Measurements from ENCODE around the gene CRYZL1. TPM values are rescaled to one million over a fixed set of nuclear protein-coding genes. Genes with fewer than 3 reads are reported as not detected.

CRYZL1 gene
- total RNA-seq, 1 donor from 2014 or later: 43.6 TPM

DNA sequence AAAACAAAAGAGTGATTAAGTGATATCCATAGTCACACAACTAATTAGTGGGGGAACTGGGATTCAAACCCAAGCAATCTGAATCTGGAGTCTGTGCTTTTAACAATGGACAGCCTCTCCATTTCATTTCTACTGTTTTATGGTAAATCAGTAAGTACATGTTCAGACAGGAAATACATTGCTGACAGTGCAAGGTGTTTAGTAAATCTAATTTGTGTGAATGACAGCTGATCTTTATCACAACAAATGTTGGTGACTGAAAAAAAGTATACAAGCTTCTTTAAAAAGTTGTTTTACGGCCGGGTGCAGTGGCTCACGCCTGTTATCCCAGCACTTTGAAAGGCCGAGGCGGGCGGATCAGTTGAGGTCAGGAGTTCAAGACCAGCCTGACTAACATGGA is 73.6 kb downstream of the CRYZL1 start:
- H3K27ac Mint-ChIP-seq (ENCODE audit: unreplicated experiment): no peak overlapping the region

DNA sequence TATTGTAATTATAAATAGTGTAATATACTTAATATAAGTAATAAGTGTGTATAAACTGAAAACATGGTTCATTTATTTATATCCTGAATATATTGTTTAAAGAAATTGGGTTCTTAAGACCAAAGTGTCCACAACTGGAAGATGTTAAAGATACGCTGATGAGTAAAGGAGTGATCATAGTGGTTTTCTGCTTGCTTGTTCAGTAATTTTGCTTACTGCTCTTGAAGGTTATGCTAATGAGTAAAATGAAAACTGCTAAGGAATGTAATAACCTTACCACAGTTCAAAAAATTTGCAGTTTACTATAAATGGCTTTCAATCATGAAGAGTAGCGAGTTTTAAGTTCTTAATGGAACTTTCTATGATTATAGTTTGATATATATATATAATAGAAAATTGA is 75.0 kb downstream of the CRYZL1 start:
- H3K27ac Mint-ChIP-seq (ENCODE audit: unreplicated experiment): no peak overlapping the region
- H3K4me1 Mint-ChIP-seq (ENCODE audit: unreplicated experiment): no peaks in the 10 kb centered on the region
- no peaks in the 10 kb centered on the region for H3K9me3 Mint-ChIP-seq (ENCODE audit: unreplicated experiment)
- peaks cover 30% of the 10 kb centered on the region for H3K36me3 Mint-ChIP-seq (ENCODE audit: unreplicated experiment)
- H3K27me3 Mint-ChIP-seq (ENCODE audit: unreplicated experiment): no peaks in the 10 kb centered on the region
- TF ChIP-seq, protein P1, sequence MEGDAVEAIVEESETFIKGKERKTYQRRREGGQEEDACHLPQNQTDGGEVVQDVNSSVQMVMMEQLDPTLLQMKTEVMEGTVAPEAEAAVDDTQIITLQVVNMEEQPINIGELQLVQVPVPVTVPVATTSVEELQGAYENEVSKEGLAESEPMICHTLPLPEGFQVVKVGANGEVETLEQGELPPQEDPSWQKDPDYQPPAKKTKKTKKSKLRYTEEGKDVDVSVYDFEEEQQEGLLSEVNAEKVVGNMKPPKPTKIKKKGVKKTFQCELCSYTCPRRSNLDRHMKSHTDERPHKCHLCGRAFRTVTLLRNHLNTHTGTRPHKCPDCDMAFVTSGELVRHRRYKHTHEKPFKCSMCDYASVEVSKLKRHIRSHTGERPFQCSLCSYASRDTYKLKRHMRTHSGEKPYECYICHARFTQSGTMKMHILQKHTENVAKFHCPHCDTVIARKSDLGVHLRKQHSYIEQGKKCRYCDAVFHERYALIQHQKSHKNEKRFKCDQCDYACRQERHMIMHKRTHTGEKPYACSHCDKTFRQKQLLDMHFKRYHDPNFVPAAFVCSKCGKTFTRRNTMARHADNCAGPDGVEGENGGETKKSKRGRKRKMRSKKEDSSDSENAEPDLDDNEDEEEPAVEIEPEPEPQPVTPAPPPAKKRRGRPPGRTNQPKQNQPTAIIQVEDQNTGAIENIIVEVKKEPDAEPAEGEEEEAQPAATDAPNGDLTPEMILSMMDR (IDR thresholded peaks at IDR 0.05): no peak
- H3K4me3 Mint-ChIP-seq (ENCODE audit: unreplicated experiment): no peak overlapping the region
- no peak for DNase-seq (ENCODE audit: extremely low spot score, unreplicated experiment)

More for the DNA sequence above, 73.6 kb downstream of the CRYZL1 start:
- DNase-seq (ENCODE audit: extremely low spot score, unreplicated experiment): no peak
- TF ChIP-seq, protein P1 (IDR thresholded peaks at IDR 0.05): no peak
- H3K4me1 Mint-ChIP-seq (ENCODE audit: unreplicated experiment): peaks cover 1% of the 10 kb centered on the region
- no peaks in the 10 kb centered on the region for H3K9me3 Mint-ChIP-seq (ENCODE audit: unreplicated experiment)
- H3K4me3 Mint-ChIP-seq (ENCODE audit: unreplicated experiment): no peak overlapping the region
- no peaks in the 10 kb centered on the region for H3K27me3 Mint-ChIP-seq (ENCODE audit: unreplicated experiment)
- H3K36me3 Mint-ChIP-seq (ENCODE audit: unreplicated experiment): peaks cover 29% of the 10 kb centered on the region

DNA sequence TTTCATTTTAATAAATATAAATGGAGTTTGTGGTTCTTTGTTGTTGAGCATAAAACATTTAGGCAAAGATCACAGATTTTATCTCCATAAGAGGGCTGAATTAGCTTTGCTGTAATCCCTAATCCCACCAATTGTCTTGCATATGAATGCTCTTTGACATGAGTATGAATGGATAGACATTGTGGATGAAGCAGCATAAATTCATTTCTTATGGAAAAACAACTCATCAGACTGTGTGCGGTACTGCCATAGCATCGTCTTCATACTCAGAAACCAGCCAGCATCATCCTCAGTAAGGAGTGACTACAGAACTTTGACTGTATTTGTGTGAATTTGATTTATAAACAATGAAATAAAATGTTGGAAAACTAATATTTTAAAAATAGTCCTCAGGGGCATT is 79.2 kb downstream of the CRYZL1 start:
- TF ChIP-seq, protein P1 (IDR thresholded peaks at IDR 0.05): no peak
- Mint-ChIP-seq H3K9me3 (ENCODE audit: unreplicated experiment) (no peaks in the 10 kb centered on the region), H3K27ac (ENCODE audit: unreplicated experiment) (peak overlapping the region; percentile 27), H3K4me1 (ENCODE audit: unreplicated experiment) (peaks cover 11% of the 10 kb centered on the region), H3K27me3 (ENCODE audit: unreplicated experiment) (no peaks in the 10 kb centered on the region), H3K36me3 (ENCODE audit: unreplicated experiment) (peaks cover 54% of the 10 kb centered on the region), H3K4me3 (ENCODE audit: unreplicated experiment) (no peak overlapping the region)
- DNase-seq (ENCODE audit: extremely low spot score, unreplicated experiment): no peak

DNA sequence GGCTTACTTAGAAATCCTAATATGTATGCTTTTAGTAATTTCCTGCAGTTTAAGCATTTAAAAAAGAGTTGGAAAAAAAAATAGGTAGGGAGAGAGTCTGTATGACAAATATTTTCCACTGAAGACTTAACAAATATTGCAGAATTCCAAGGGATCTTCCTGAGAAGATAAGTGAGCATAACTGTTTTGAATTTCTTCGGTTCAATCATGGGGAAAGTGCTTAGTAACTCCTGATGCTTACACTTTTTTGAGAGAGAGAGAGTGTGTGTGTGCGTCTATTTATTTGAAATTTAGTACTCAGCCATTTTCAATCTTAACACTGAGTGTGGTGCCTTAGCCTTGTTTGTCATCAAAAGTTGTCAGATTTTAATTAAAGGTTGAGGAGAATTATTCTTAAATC is 80.2 kb downstream of the CRYZL1 start:
- DNase-seq (ENCODE audit: extremely low spot score, unreplicated experiment): no peak
- Mint-ChIP-seq H3K27me3 (ENCODE audit: unreplicated experiment) (no peaks in the 10 kb centered on the region), H3K9me3 (ENCODE audit: unreplicated experiment) (no peaks in the 10 kb centered on the region), H3K36me3 (ENCODE audit: unreplicated experiment) (peaks cover 58% of the 10 kb centered on the region), H3K27ac (ENCODE audit: unreplicated experiment) (peak overlapping the region; percentile 20), H3K4me1 (ENCODE audit: unreplicated experiment) (peaks cover 14% of the 10 kb centered on the region), H3K4me3 (ENCODE audit: unreplicated experiment) (no peak overlapping the region)
- TF ChIP-seq, protein P1 (IDR thresholded peaks at IDR 0.05): no peak

DNA sequence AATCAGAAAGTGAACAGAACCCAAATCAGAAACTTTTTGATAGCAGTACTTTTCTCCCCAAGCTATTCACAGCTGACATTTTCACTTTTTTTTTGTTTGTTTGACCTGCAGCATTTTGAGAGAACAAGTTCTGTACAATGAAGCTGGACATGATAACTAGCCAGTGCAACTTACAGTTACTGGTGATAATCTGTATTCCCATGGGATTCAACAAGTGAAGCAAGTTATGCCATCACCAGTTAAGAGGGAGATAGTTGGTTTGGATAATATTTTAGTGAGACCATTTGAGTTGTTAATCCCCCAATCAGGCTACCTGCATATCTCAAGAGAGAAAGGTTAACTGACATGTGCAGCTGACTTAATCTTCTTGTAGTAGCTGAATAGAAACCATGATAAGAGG is 80.6 kb downstream of the CRYZL1 start:
- H3K27me3 Mint-ChIP-seq (ENCODE audit: unreplicated experiment): no peaks in the 10 kb centered on the region
- no peak for DNase-seq (ENCODE audit: extremely low spot score, unreplicated experiment)
- H3K36me3 Mint-ChIP-seq (ENCODE audit: unreplicated experiment): peaks cover 61% of the 10 kb centered on the region
- TF ChIP-seq, protein P1 (IDR thresholded peaks at IDR 0.05): no peak
- peak overlapping the region; percentile 20 for H3K27ac Mint-ChIP-seq (ENCODE audit: unreplicated experiment)
- no peak overlapping the region for H3K4me3 Mint-ChIP-seq (ENCODE audit: unreplicated experiment)
- no peaks in the 10 kb centered on the region for H3K9me3 Mint-ChIP-seq (ENCODE audit: unreplicated experiment)
- H3K4me1 Mint-ChIP-seq (ENCODE audit: unreplicated experiment): peaks cover 16% of the 10 kb centered on the region
